Measurements from ENCODE around the gene CTSV. TPM values are rescaled to one million over a fixed set of nuclear protein-coding genes. Genes with fewer than 3 reads are reported as not detected.
A peak's percentile ranks its signal among the peaks of the same experiment; 100 is the strongest.
"Not testable (repeated sequence)": the region's sequence is repeated elsewhere in the genome, so short reads cannot be mapped to it uniquely, and the experiment has no call there.

Gene CTSV
- total and polyA plus RNA-seq, 11 donors = 0.22 to 0.91 (median 0.44) TPM; not detected in 7

- intact Hi-C loops (cut with DNase I); H3K4me3 ChIP-seq: not testable (repeated sequence)
Observed at GRCh38 chr9:96994531-96995016, 44.4 kb downstream of the CTSV start.

GRCh38 chr9:96992303-96992702, 46.6 kb downstream of the CTSV start:
- H3K27ac ChIP-seq; H3K9me3 ChIP-seq; H3K36me3 ChIP-seq; ATAC-seq; H3K4me1 ChIP-seq; H3K27me3 ChIP-seq; H3K4me3 ChIP-seq; intact Hi-C loops (cut with DNase I); DNase-seq: not testable (repeated sequence)
- WGBS, 4 donors = 81 to 92% (median 90%) methylated on average over 2 of the region's 2 CpGs

More at GRCh38 chr9:96994531-96995016, 44.4 kb downstream of the CTSV start:
- H3K36me3 ChIP-seq, H3K4me1 ChIP-seq, H3K27ac ChIP-seq, H3K9me3 ChIP-seq, DNase-seq, H3K27me3 ChIP-seq: not testable (repeated sequence)
- ATAC-seq = peak in 2 of 4 donors; percentile 41 to 58
- WGBS, 4 donors = no CpG with 5 or more reads among the region's 2 CpGs

GRCh38 chr9:96989747-96990318, 49.1 kb downstream of the CTSV start:
- H3K27me3 ChIP-seq; H3K9me3 ChIP-seq; ATAC-seq; H3K4me3 ChIP-seq; H3K4me1 ChIP-seq; H3K27ac ChIP-seq; H3K36me3 ChIP-seq; intact Hi-C loops (cut with DNase I); DNase-seq: not testable (repeated sequence)
- 79 to 100% (median 83%) methylated on average over 1 of the region's 1 CpG for WGBS, 4 donors

- H3K27ac ChIP-seq = peak overlapping the region in 3 of 12 donors; percentile 15 to 70 (median 22)
- H3K27me3 ChIP-seq; H3K36me3 ChIP-seq; ATAC-seq; DNase-seq; H3K4me3 ChIP-seq; H3K9me3 ChIP-seq; intact Hi-C loops (cut with DNase I): not testable (repeated sequence)
- 94 to 100% (median 99%) methylated on average over 2 of the region's 2 CpGs for WGBS, 4 donors
- H3K4me1 ChIP-seq = peaks cover 0 to 17% (median 4%) of the 10 kb centered on the region in 12 donors
Observed at GRCh38 chr9:96984887-96985286, 54.1 kb downstream of the CTSV start.

GRCh38 chr9:96984139-96984538, 54.8 kb downstream of the CTSV start:
- DNase-seq; H3K27me3 ChIP-seq; H3K36me3 ChIP-seq; intact Hi-C loops (cut with DNase I); H3K9me3 ChIP-seq: not testable (repeated sequence)
- H3K4me3 ChIP-seq = peak overlapping the region in 1 of 12 donors; percentile 7
- ATAC-seq = peak; percentile 29 to 80 (median 66)
- H3K4me1 ChIP-seq = peaks cover 0 to 17% (median 4%) of the 10 kb centered on the region in 12 donors
- 42 to 52% (median 51%) methylated on average over 3 of the region's 3 CpGs for WGBS, 4 donors
- peak overlapping the region in 10 of 12 donors; percentile 16 to 85 (median 57) for H3K27ac ChIP-seq

- ATAC-seq = peak in 3 of 4 donors; percentile 41 to 57 (median 55)
- Histone ChIP-seq H3K4me3 (peak overlapping the region in 1 of 12 donors; percentile 7), H3K27ac (peak overlapping the region in 10 of 12 donors; percentile 16 to 85 (median 57)), H3K4me1 (peaks cover 0 to 17% (median 4%) of the 10 kb centered on the region in 12 donors)
- H3K36me3 ChIP-seq; H3K27me3 ChIP-seq; H3K9me3 ChIP-seq; intact Hi-C loops (cut with DNase I); DNase-seq: not testable (repeated sequence)
- 67 to 79% (median 76%) methylated on average over 7 of the region's 7 CpGs for WGBS, 4 donors
Observed at GRCh38 chr9:96983496-96984122, 55.3 kb downstream of the CTSV start.

Other genes starting within 250 kb of the CTSV start
- gene ZNF782, start 184.6 kb downstream of the CTSV start, total RNA-seq = 1 to 10 TPM; 2.3 to 4.4 (median 2.9) TPM
- 1 to 10 TPM in 1 of 2 donors, under 1 TPM in 1; 0.84 to 1.1 TPM for gene ZNF782, start 184.6 kb downstream of the CTSV start, polyA plus RNA-seq
- not detected for gene NUTM2G, start 110.3 kb downstream of the CTSV start, total RNA-seq
- gene NUTM2G, start 110.3 kb downstream of the CTSV start, polyA plus RNA-seq = not detected